SK-N-SH (cell line): ENCODE results near the gene SPOCK1. TPM values are rescaled to one million over a fixed set of nuclear protein-coding genes. Genes with fewer than 3 reads are reported as not detected.

Experiments
- CTCF ChIA-PET: fragments of 300-600, 350-600 bp; formaldehyde crosslinking; extraction: SDS; loops from one replicate; lab custom pipeline; 2021; lab: Yijun Ruan, JAX
- POLR2A ChIA-PET: fragments of 350-600 bp; sonication (Branson Sonifier 250); formaldehyde crosslinking; extraction: SDS; loops from one replicate; lab custom pipeline; 2020; ENCODE audit warnings: antibody characterized with exemption, inconsistent platforms; lab: Yijun Ruan, JAX
- DNase-seq: peaks from one replicate; pipeline ENCODE4 v3.0.0; 2012
- H2AFZ ChIP-seq: fragments of 200-600 bp; sonication (generic); 2 replicates; pipeline ENCODE4 v1.8.1; 2016; ENCODE audit warnings: antibody characterized with exemption, mild to moderate bottlenecking, low read depth
- H3F3A ChIP-seq: fragments of 200-600 bp; sonication (generic); replicated peaks from 2 replicates; pipeline ENCODE3; 2016; ENCODE audit warnings: antibody characterized with exemption, mild to moderate bottlenecking; ENCODE audit not compliant: insufficient read depth
- H3K27ac ChIP-seq, 2 experiments: fragments of 200-500 bp in 1 of 2; fragments of 200-600 bp in 1 of 2; sonication (Bioruptor generic) in 1 of 2; sonication (generic), shearing (Covaris generic) in 1 of 2; 2 replicates each; pipeline versions ENCODE4 v1.5.1 to v1.6.1; 2014 to 2016; ENCODE audit warnings: low read depth in 2 of 2, inconsistent platforms in 1 of 2, low read length in 1 of 2, mild to moderate bottlenecking in 1 of 2, mixed read lengths in 1 of 2
- H3K27me3 ChIP-seq: fragments of 200-600 bp; sonication (generic), shearing (Covaris generic); 2 replicates; pipeline ENCODE4 v1.6.1; 2016; ENCODE audit warnings: mixed run types; ENCODE audit not compliant: insufficient read depth
- H3K36me3 ChIP-seq, 2 experiments: fragments of 200-500 bp in 1 of 2; fragments of 200-600 bp in 1 of 2; sonication (Bioruptor generic) in 1 of 2; sonication (generic) in 1 of 2; replicated peaks in 1 of 2; 2 replicates each; pipeline versions ENCODE3 to v1.5.1; 2014 to 2016; ENCODE audit warnings: low read length in 1 of 2, mild to moderate bottlenecking in 1 of 2; ENCODE audit not compliant: insufficient read depth in 2 of 2, control insufficient read depth in 1 of 2
- H3K4me1 ChIP-seq, 2 experiments: fragments of 200-500 bp in 1 of 2; fragments of 200-600 bp in 1 of 2; sonication (Bioruptor generic) in 1 of 2; sonication (generic), shearing (Covaris generic) in 1 of 2; 2 replicates each; pipeline versions ENCODE4 v1.5.1 to v1.6.1; 2014 to 2016; ENCODE audit warnings: low read depth in 1 of 2, low read length in 1 of 2, mixed run types in 1 of 2; ENCODE audit not compliant: insufficient read depth in 2 of 2, control insufficient read depth in 1 of 2
- H3K4me2 ChIP-seq: fragments of 200-600 bp; sonication (generic), shearing (Covaris generic); 2 replicates; pipeline ENCODE4 v1.6.1; 2017; ENCODE audit warnings: mixed run types
- H3K4me3 ChIP-seq, 2 experiments: fragments of 200-500 bp in 1 of 2; fragments of 200-600 bp in 1 of 2; sonication (Bioruptor generic) in 1 of 2; sonication (generic), shearing (Covaris generic) in 1 of 2; 2 replicates each; pipeline versions ENCODE4 v1.5.1 to v1.8.1; 2014 to 2016; ENCODE audit warnings: low read depth in 2 of 2, inconsistent platforms in 1 of 2, low read length in 1 of 2, mild to moderate bottlenecking in 1 of 2, mixed read lengths in 1 of 2, moderate library complexity in 1 of 2
- H3K79me2 ChIP-seq: fragments of 200-600 bp; sonication (generic); 2 replicates; pipeline ENCODE4 v1.8.1; 2017; ENCODE audit warnings: mild to moderate bottlenecking; ENCODE audit not compliant: insufficient read depth
- H3K9ac ChIP-seq: fragments of 200-600 bp; sonication (generic); 2 replicates; pipeline ENCODE4 v1.6.1; 2017; ENCODE audit warnings: mixed run types
- H3K9me2 ChIP-seq: fragments of 200-600 bp; sonication (generic); 2 replicates; pipeline ENCODE4 v1.6.1; 2017; ENCODE audit warnings: mixed run types
- H3K9me3 ChIP-seq: fragments of 200-600 bp; sonication (generic); 2 replicates; pipeline ENCODE4 v1.6.1; 2017; ENCODE audit warnings: mixed run types, mild to moderate bottlenecking, moderate library complexity
- H4K20me1 ChIP-seq: fragments of 200-600 bp; sonication (generic); 2 replicates; pipeline ENCODE4 v1.6.1; 2017; ENCODE audit warnings: mild to moderate bottlenecking, mixed run types; ENCODE audit not compliant: insufficient read depth
- CHD2 ChIP-seq: fragments of 150-350 bp; IDR thresholded peaks from 2 replicates; pipeline ENCODE4 v1.6.1; 2018; ENCODE audit warnings: low read length; ENCODE audit not compliant: partially characterized antibody
- EP300 ChIP-seq, 2 experiments: IDR thresholded peaks; 2 replicates each; pipeline versions ENCODE4 v1.4.0 to v1.6.1; 2012; ENCODE audit warnings: borderline replicate concordance in 1 of 2, low read depth in 1 of 2, low read length in 1 of 2
- EZH2phosphoT487 ChIP-seq: fragments of 200-600 bp; sonication (generic); IDR thresholded peaks from 2 replicates; pipeline ENCODE4 v1.6.1; 2017; ENCODE audit warnings: low read depth, mixed run types, mild to moderate bottlenecking, antibody characterized with exemption, moderate library complexity, borderline replicate concordance
- FOSL2 ChIP-seq: IDR thresholded peaks from 2 replicates; pipeline ENCODE4 v1.4.0; 2012; ENCODE audit warnings: low read depth, mild to moderate bottlenecking, moderate library complexity, borderline replicate concordance
- FOXJ3 ChIP-seq: sonication (generic); formaldehyde crosslinking; IDR thresholded peaks from 2 replicates; pipeline ENCODE4 v1.5.1; 2020; ENCODE audit warnings: mild to moderate bottlenecking, missing genetic modification reagents
- FOXM1 ChIP-seq: IDR thresholded peaks from 2 replicates; pipeline ENCODE4 v1.4.0; 2012; ENCODE audit warnings: low read depth, mild to moderate bottlenecking
- GATA2 ChIP-seq: sonication (generic); formaldehyde crosslinking; IDR thresholded peaks from 2 replicates; pipeline ENCODE4 v1.5.0; 2020; ENCODE audit warnings: mild to moderate bottlenecking, missing genetic modification reagents
- MAX ChIP-seq: IDR thresholded peaks from 2 replicates; pipeline ENCODE4 v1.4.0; 2012; ENCODE audit warnings: low read depth
- MXI1 ChIP-seq: IDR thresholded peaks from 2 replicates; pipeline ENCODE4 v1.6.1; 2012; ENCODE audit warnings: mild to moderate bottlenecking, low read depth, low read length, improper control_type of control experiment
- NFIC ChIP-seq: IDR thresholded peaks from 2 replicates; pipeline ENCODE4 v1.4.0; 2012; ENCODE audit warnings: borderline replicate concordance
- POLR2AphosphoS5 ChIP-seq: IDR thresholded peaks from 2 replicates; pipeline ENCODE4 v1.6.1; 2012; ENCODE audit warnings: low read depth, low read length
- RAD21 ChIP-seq: IDR thresholded peaks from 2 replicates; pipeline ENCODE4 v1.6.1; 2012; ENCODE audit warnings: mild to moderate bottlenecking, low read length
- RCOR1 ChIP-seq: fragments of 150-350 bp; IDR thresholded peaks from 2 replicates; pipeline ENCODE4 v1.6.1; 2017; ENCODE audit warnings: antibody characterized with exemption, low read length
- RFX5 ChIP-seq: IDR thresholded peaks from 2 replicates; pipeline ENCODE4 v1.6.1; 2012; ENCODE audit warnings: mild to moderate bottlenecking, improper control_type of control experiment, low read length
- SMC3 ChIP-seq: IDR thresholded peaks from 2 replicates; pipeline ENCODE4 v1.6.1; 2012; ENCODE audit warnings: low read depth, low read length, improper control_type of control experiment
- TEAD4 ChIP-seq: IDR thresholded peaks from 2 replicates; pipeline ENCODE4 v1.4.0; 2012; ENCODE audit warnings: mild to moderate bottlenecking, borderline replicate concordance; ENCODE audit not compliant: insufficient read depth
- USF2 ChIP-seq: fragments of 150-350 bp; IDR thresholded peaks from 2 replicates; pipeline ENCODE4 v1.6.1; 2017; ENCODE audit warnings: antibody characterized with exemption, low read length, low read depth, borderline replicate concordance
- WGBS: methylation state at CpG from one replicate; pipeline ENCODE4 v1.1.6; 2017; ENCODE audit warnings: low lambda C conversion rate; 5-methylcytosine and 5-hydroxymethylcytosine counted together
- polyA plus RNA-seq, 3 experiments: library from polyadenylated mRNA; depleted of rRNA; stranded (reverse); fragments of >200 nt; gene quantifications; 2 replicates each; pipeline ENCODE4 v1.2.3, GENCODE V29; 2012
- TF ChIP-seq, protein P1 (sequence below): IDR thresholded peaks from 2 replicates; pipeline ENCODE4; 2012
- TF ChIP-seq, protein P2 (sequence below): IDR thresholded peaks from 2 replicates; pipeline ENCODE4 v1.6.1; 2012; ENCODE audit warnings: mild to moderate bottlenecking, low read depth, low read length, moderate library complexity

The SPOCK1 gene
- polyA plus RNA-seq, 1 of the 3 experiments (the other 2 are of a cell fraction) = 11.3 TPM

DNA sequence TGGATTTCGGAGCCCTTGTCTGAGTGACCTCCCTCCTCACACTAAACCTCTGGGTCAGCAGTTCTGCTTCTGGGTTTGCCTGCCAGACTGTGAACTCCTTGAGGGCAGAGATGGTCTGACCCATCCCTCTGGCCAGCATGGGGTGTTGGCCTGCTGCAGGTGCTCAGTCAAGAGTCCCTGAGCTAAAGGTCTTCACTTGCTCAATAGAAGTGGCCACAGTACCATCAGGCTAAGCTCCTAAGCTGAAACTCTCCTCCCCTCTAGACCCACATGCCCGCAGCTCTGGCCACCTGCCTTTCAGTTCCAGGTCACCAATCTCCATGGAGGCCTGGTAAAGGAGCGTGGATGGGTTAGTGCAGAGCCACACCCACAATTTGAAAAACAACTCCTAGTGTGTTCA, 316.6 kb downstream of the SPOCK1 start:
- no peak overlapping the region for H3K9ac ChIP-seq
- no peak overlapping the region for H3K4me2 ChIP-seq
- H3K36me3 ChIP-seq = no peaks in the 10 kb centered on the region
- no peak for DNase-seq
- 63% methylated on average over 2 of the region's 3 CpGs for WGBS
- no peak overlapping the region for H2AFZ ChIP-seq
- no peaks in the 10 kb centered on the region for H3K9me3 ChIP-seq
- ChIA-PET POLR2A (no interaction called here), CTCF (interaction anchor here (1.5 to 3.5 kb wide), 3 partner anchors 12 to 108 kb away, joined by 5 to 15 read pairs (median 7); no protein-coding TSS in a partner anchor)
- no peaks in the 10 kb centered on the region for H3F3A ChIP-seq
- no peak overlapping the region for H3K27ac ChIP-seq
- peaks cover 0 to 49% of the 10 kb centered on the region in 2 experiments; a peak in 3 of 4 replicates for H3K4me1 ChIP-seq
- TF ChIP-seq MAX (no peak), CHD2 (no peak), USF2 (no peak)
- TF ChIP-seq, protein P1, sequence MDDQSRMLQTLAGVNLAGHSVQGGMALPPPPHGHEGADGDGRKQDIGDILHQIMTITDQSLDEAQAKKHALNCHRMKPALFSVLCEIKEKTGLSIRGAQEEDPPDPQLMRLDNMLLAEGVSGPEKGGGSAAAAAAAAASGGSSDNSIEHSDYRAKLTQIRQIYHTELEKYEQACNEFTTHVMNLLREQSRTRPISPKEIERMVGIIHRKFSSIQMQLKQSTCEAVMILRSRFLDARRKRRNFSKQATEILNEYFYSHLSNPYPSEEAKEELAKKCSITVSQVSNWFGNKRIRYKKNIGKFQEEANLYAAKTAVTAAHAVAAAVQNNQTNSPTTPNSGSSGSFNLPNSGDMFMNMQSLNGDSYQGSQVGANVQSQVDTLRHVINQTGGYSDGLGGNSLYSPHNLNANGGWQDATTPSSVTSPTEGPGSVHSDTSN = no peak
- no peaks in the 10 kb centered on the region for H4K20me1 ChIP-seq
- no peaks in the 10 kb centered on the region; the same call in 1 of the 2 replicates for H3K79me2 ChIP-seq
- no peaks in the 10 kb centered on the region for H3K9me2 ChIP-seq
- H3K27me3 ChIP-seq = no peaks in the 10 kb centered on the region
- no peak overlapping the region for H3K4me3 ChIP-seq

GRCh38 chr5:137181667-137182066, 317.5 kb downstream of the SPOCK1 start:
- POLR2A ChIA-PET = interaction anchor here (1.4 kb wide), 1 partner anchor 10 kb away, joined by 4 read pairs; no protein-coding TSS in a partner anchor
- CTCF ChIA-PET = interaction anchor here (0.6 to 3.5 kb wide), 10 partner anchors 9 to 315 kb away, joined by 3 to 15 read pairs (median 4); no protein-coding TSS in a partner anchor
- WGBS = 6% methylated on average over 2 of the region's 2 CpGs
- Histone ChIP-seq H4K20me1 (no peaks in the 10 kb centered on the region), H3K9me3 (no peaks in the 10 kb centered on the region), H3K9me2 (no peaks in the 10 kb centered on the region), H3K9ac (no peak overlapping the region), H3F3A (no peaks in the 10 kb centered on the region), H3K4me1 (peaks cover 0 to 56% of the 10 kb centered on the region in 2 experiments; a peak in 3 of 4 replicates), H3K36me3 (no peaks in the 10 kb centered on the region), H3K4me3 (no peak overlapping the region), H3K4me2 (no peak overlapping the region), H3K79me2 (no peaks in the 10 kb centered on the region; the same call in 1 of the 2 replicates), H2AFZ (no peak overlapping the region), H3K27ac (peak overlapping the region in 1 of 2 experiments; percentile 69; a peak in 2 of 4 replicates), H3K27me3 (no peaks in the 10 kb centered on the region)
- peak; percentile 76 for DNase-seq
- TF ChIP-seq, protein P2, sequence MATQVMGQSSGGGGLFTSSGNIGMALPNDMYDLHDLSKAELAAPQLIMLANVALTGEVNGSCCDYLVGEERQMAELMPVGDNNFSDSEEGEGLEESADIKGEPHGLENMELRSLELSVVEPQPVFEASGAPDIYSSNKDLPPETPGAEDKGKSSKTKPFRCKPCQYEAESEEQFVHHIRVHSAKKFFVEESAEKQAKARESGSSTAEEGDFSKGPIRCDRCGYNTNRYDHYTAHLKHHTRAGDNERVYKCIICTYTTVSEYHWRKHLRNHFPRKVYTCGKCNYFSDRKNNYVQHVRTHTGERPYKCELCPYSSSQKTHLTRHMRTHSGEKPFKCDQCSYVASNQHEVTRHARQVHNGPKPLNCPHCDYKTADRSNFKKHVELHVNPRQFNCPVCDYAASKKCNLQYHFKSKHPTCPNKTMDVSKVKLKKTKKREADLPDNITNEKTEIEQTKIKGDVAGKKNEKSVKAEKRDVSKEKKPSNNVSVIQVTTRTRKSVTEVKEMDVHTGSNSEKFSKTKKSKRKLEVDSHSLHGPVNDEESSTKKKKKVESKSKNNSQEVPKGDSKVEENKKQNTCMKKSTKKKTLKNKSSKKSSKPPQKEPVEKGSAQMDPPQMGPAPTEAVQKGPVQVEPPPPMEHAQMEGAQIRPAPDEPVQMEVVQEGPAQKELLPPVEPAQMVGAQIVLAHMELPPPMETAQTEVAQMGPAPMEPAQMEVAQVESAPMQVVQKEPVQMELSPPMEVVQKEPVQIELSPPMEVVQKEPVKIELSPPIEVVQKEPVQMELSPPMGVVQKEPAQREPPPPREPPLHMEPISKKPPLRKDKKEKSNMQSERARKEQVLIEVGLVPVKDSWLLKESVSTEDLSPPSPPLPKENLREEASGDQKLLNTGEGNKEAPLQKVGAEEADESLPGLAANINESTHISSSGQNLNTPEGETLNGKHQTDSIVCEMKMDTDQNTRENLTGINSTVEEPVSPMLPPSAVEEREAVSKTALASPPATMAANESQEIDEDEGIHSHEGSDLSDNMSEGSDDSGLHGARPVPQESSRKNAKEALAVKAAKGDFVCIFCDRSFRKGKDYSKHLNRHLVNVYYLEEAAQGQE = no peak
- peak; percentile 69; the same call in 1 of the 2 replicates for TF ChIP-seq MXI1
- no peak for TF ChIP-seq SMC3
- peak; percentile 83 for TF ChIP-seq CHD2
- TF ChIP-seq EP300 (IDR thresholded peaks at IDR 0.05; ENCODE audit: borderline replicate concordance in 1 of 2, low read depth in 1 of 2, low read length in 1 of 2) = peak in 1 of 2 experiments; percentile 99; a peak in 2 of 4 replicates
- TF ChIP-seq USF2 = no peak
- no peak for TF ChIP-seq NFIC
- TF ChIP-seq FOXM1 = no peak
- no peak for TF ChIP-seq RFX5
- peak; percentile 87 for TF ChIP-seq FOXJ3 (CRISPR knock-in tag)
- 0 out of 2 replicates have a peak, but pooled peaks have one; percentile 9 for TF ChIP-seq POLR2AphosphoS5
- no peak for TF ChIP-seq MAX
- TF ChIP-seq RCOR1 = peak; percentile 99
- TF ChIP-seq TEAD4 = no peak
- TF ChIP-seq EZH2phosphoT487 = no peak
- peak; percentile 27; the same call in 1 of the 2 replicates for TF ChIP-seq RAD21
- peak; percentile 99 for TF ChIP-seq GATA2 (CRISPR knock-in tag)
- no peak for TF ChIP-seq FOSL2
